ENCODE data around the gene SVBP. TPM values are rescaled to one million over a fixed set of nuclear protein-coding genes. Genes with fewer than 3 reads are reported as not detected.

The SVBP gene
- total RNA-seq, 4 donors from 2014 or later, result 15.5 to 26.4 (median 24.9) TPM

- in situ Hi-C loops (cut with MboI; ENCODE audit: low sequenced_read_pairs in 4 of 4), result loop anchor here in 2 of 4 donors (10.0 to 25.0 kb wide), 3 partner anchors 81 to 429 kb away; partner anchors contain the start of genes FOXJ3 (in 1 of the 2) and YBX1 (in 1 of the 2)
- DNase-seq, result no peak
- no peaks in the 10 kb centered on the region for H3K27me3 ChIP-seq
- no peaks in the 10 kb centered on the region for H3K36me3 ChIP-seq
- peak overlapping the region; percentile 88 to 96 (median 94) for H3K27ac ChIP-seq
- H3K9me3 ChIP-seq, result no peaks in the 10 kb centered on the region
- no peak for TF ChIP-seq POLR2A (IDR thresholded peaks at IDR 0.05)
- peak; percentile 10 to 43 (median 41) for TF ChIP-seq CTCF (IDR thresholded peaks at IDR 0.05 in 4 of 5, conservative IDR thresholded peaks at IDR 0.05 in 1 of 5)
- H3K4me3 ChIP-seq, result peak overlapping the region; percentile 75 to 99 (median 91)
- intact Hi-C loops (cut with DNase I; ENCODE audit: low total_unique reads), result loop anchor here (2.0 to 10.0 kb wide), 5 partner anchors 84 to 431 kb away; partner anchors contain the start of genes CCDC30, CFAP57, EBNA1BP2 and FOXJ3
- ATAC-seq, result peak; percentile 21 to 29
- H3K4me1 ChIP-seq, result peaks cover 32 to 34% of the 10 kb centered on the region in 2 donors
These were observed 51.1 kb downstream of the SVBP start for GRCh38 chr1:42765832-42766740.

- Histone ChIP-seq H3K27ac (peak overlapping the region in 2 of 4 donors; percentile 88 to 92), H3K9me3 (no peaks in the 10 kb centered on the region), H3K36me3 (peaks cover 0 to 5% of the 10 kb centered on the region in 2 donors), H3K4me1 (peaks cover 32 to 34% of the 10 kb centered on the region in 2 donors), H3K27me3 (no peaks in the 10 kb centered on the region), H3K4me3 (peak overlapping the region; percentile 75 to 99 (median 91))
- DNase-seq (no peak), ATAC-seq (no peak)
- no peak for TF ChIP-seq POLR2A (IDR thresholded peaks at IDR 0.05)
- in situ Hi-C loops (cut with MboI; ENCODE audit: low sequenced_read_pairs in 4 of 4) (loop anchor here in 2 of 4 donors (10.0 to 25.0 kb wide), 3 partner anchors 80 to 428 kb away; partner anchors contain the start of genes FOXJ3 (in 1 of the 2) and YBX1 (in 1 of the 2)), intact Hi-C loops (cut with DNase I; ENCODE audit: low total_unique reads) (loop anchor here (5.0 to 10.0 kb wide), 4 partner anchors 83 to 430 kb away; partner anchors contain the start of genes CFAP57, EBNA1BP2, FOXJ3 and PPIH)
These were observed 51.9 kb downstream of the SVBP start for GRCh38 chr1:42765269-42765668.

- H3K4me3 ChIP-seq, result no peak overlapping the region
- TF ChIP-seq CTCF (IDR thresholded peaks at IDR 0.05 in 4 of 5, conservative IDR thresholded peaks at IDR 0.05 in 1 of 5), result no peak
- TF ChIP-seq POLR2A (IDR thresholded peaks at IDR 0.05), result no peak
- no peaks in the 10 kb centered on the region for H3K27me3 ChIP-seq
- in situ Hi-C loops (cut with MboI; ENCODE audit: low sequenced_read_pairs in 4 of 4), result loop anchor here in 2 of 4 donors (10.0 to 25.0 kb wide), 3 partner anchors 77 to 425 kb away; partner anchors contain the start of genes FOXJ3 (in 1 of the 2) and YBX1 (in 1 of the 2)
- intact Hi-C loops (cut with DNase I; ENCODE audit: low total_unique reads), result loop anchor here (10.0 kb wide), 1 partner anchor 427 kb away; the partner anchor contains the start of gene FOXJ3
- ATAC-seq (no peak), DNase-seq (no peak)
- H3K36me3 ChIP-seq, result peaks cover 0 to 29% of the 10 kb centered on the region in 2 donors
- no peak overlapping the region for H3K27ac ChIP-seq
- peaks cover 13 to 20% of the 10 kb centered on the region in 2 donors for H3K4me1 ChIP-seq
- no peaks in the 10 kb centered on the region for H3K9me3 ChIP-seq
These were observed 54.9 kb downstream of the SVBP start for GRCh38 chr1:42762269-42762668.

- Histone ChIP-seq H3K27ac (no peak overlapping the region), H3K36me3 (peaks cover 0 to 36% of the 10 kb centered on the region in 2 donors), H3K9me3 (no peaks in the 10 kb centered on the region), H3K4me1 (peaks cover 13 to 20% of the 10 kb centered on the region in 2 donors), H3K4me3 (no peak overlapping the region), H3K27me3 (no peaks in the 10 kb centered on the region)
- ATAC-seq (no peak), DNase-seq (no peak)
- TF ChIP-seq CTCF (IDR thresholded peaks at IDR 0.05 in 4 of 5, conservative IDR thresholded peaks at IDR 0.05 in 1 of 5) (no peak), POLR2A (IDR thresholded peaks at IDR 0.05) (no peak)
- in situ Hi-C loops (cut with MboI; ENCODE audit: low sequenced_read_pairs in 4 of 4), result loop anchor here in 2 of 4 donors (10.0 to 25.0 kb wide), 3 partner anchors 77 to 424 kb away; partner anchors contain the start of genes FOXJ3 (in 1 of the 2) and YBX1 (in 1 of the 2)
- intact Hi-C loops (cut with DNase I; ENCODE audit: low total_unique reads), result loop anchor here (10.0 kb wide), 1 partner anchor 427 kb away; the partner anchor contains the start of gene FOXJ3
These were observed 55.6 kb downstream of the SVBP start for GRCh38 chr1:42761567-42761966.
